ENCODE data around the gene APMAP. TPM values are rescaled to one million over a fixed set of nuclear protein-coding genes. Genes with fewer than 3 reads are reported as not detected.
A peak's percentile ranks its signal among the peaks of the same experiment; 100 is the strongest.

The APMAP gene
- total and polyA plus RNA-seq, 7 donors: 9.6 to 55.8 (median 25.7) TPM

DNA sequence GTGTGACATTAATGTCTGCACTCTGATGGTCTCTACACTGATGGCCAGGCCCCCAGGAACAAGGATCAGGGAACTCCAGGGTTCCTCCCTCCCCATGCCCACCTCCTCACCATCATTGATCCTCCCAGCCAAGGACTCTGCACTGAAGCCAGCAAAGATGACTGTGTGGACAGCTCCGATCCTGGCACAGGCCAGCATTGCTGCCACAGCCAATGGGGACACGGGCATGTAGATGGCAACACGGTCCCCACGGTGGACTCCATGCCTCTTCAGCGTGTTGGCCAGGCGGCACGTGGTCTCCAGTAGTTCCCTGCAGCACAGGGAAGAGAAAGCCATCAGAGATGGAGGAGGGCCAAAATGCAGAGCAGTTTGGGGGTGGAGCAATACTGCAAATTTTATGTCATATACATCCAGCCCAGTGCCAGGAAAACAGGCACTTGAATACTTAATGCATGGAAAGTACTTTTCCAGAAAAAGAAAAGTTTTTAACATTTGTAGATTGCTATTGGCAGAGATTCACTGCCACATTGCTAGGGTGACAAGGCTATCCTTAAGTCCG is 38.2 kb upstream of the APMAP start:
- Histone ChIP-seq H3K27me3 (no peaks in the 10 kb centered on the region), H3K27ac (peak overlapping the region in 2 of 4 donors; percentile 17 to 26), H3K4me1 (peaks cover 0 to 62% (median 37%) of the 10 kb centered on the region in 4 donors), H3K4me3 (no peak overlapping the region), H3K36me3 (peaks cover 0 to 25% (median 8%) of the 10 kb centered on the region in 4 donors), H3K9me3 (no peaks in the 10 kb centered on the region)
- DNase-seq: no peak
- intact Hi-C loops (cut with DNase I): loop anchor here (10.0 kb wide), 1 partner anchor 594 kb away; the partner anchor contains the start of gene NANP
- 95 to 96% methylated on average over 8 of the region's 8 CpGs for WGBS, 2 donors
- no peak for TF ChIP-seq CTCF (IDR thresholded peaks at IDR 0.05)
- TF ChIP-seq POLR2AphosphoS5 (IDR thresholded peaks at IDR 0.05): no peak
- no peak for TF ChIP-seq POLR2A (IDR thresholded peaks at IDR 0.05)
- TF ChIP-seq EP300 (IDR thresholded peaks at IDR 0.05): no peak

DNA sequence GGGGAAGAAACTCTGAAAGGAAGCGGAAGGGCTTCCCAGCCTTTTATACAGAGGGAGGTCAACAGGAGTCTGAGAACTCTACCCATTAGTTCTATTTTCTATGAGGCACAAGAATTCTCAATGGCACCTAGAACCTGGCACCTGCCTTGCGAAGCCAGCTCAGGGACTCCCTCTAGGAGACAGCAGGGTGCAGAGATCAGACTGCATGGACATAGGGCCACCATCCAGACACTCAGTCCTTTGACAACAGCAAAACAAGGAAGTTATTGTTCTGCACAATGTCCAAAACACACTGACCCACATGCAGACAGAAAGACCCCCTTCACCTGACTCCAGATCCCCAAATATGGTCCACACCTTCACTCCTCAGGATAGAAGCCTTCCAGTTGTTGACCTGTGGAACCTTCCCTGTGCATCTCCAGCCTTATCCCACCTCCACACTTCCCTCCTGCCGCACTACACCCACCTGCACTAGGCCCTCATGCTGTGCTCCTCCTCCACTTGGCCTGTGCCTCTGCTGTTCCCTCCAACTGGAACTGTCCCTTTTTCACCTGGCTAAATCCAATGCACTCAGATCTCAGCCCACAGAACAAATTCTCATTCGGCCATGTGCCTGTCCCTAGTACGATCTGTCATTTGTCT is 37.6 kb upstream of the APMAP start:
- Histone ChIP-seq H3K27ac (peak overlapping the region in 2 of 4 donors; percentile 17 to 26), H3K36me3 (peaks cover 0 to 25% (median 8%) of the 10 kb centered on the region in 4 donors)

DNA sequence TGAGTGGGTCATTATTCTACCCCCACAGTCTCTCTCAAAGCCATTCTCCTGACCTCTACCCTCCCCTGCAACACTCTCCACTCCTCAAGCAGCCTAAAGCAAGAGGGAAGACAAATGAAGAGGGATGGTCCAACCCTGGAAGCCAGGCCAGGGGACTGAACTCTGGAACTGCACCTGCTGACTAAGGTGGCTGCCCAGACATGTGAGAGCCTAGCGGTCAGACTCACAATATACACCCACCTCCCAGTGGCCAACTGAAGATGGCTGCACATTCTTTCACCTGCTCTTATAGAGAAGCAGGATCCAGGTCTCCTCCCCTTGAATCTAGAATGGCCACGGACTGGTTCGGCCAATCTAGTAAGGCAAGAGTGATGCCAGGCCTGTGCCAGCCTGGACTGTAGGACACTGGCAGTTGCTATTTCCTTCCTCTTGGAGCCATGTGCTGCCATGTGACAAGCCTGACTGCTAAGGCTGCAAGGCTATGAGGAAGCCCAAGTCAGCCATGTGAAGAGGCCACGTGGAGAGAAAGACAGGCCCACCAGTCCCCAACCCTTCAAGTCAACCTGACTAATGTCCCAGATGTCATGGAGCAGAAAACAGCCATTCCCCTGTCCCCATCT is 33.5 kb upstream of the APMAP start:
- peak; percentile 58 for DNase-seq
- H3K27ac ChIP-seq: no peak overlapping the region
- H3K36me3 ChIP-seq: peaks cover 0 to 33% (median 8%) of the 10 kb centered on the region in 4 donors
- 92 to 98% methylated on average over 4 of the region's 4 CpGs for WGBS, 2 donors
- H3K9me3 ChIP-seq: no peaks in the 10 kb centered on the region
- intact Hi-C loops (cut with DNase I): no loop called here
- no peak overlapping the region for H3K4me3 ChIP-seq
- TF ChIP-seq POLR2AphosphoS5 (IDR thresholded peaks at IDR 0.05) (no peak), POLR2A (IDR thresholded peaks at IDR 0.05) (no peak), CTCF (IDR thresholded peaks at IDR 0.05) (no peak), EP300 (IDR thresholded peaks at IDR 0.05) (no peak)
- no peaks in the 10 kb centered on the region for H3K27me3 ChIP-seq
- peaks cover 0 to 15% (median 0%) of the 10 kb centered on the region in 4 donors for H3K4me1 ChIP-seq

More for the DNA sequence above, 37.6 kb upstream of the APMAP start:
- DNase-seq: no peak
- H3K9me3 ChIP-seq: no peaks in the 10 kb centered on the region
- intact Hi-C loops (cut with DNase I): loop anchor here (10.0 kb wide), 1 partner anchor 595 kb away; the partner anchor contains the start of gene NANP
- 97% methylated on average over 5 of the region's 5 CpGs for WGBS, 2 donors
- TF ChIP-seq POLR2A (IDR thresholded peaks at IDR 0.05) (no peak), EP300 (IDR thresholded peaks at IDR 0.05) (no peak), POLR2AphosphoS5 (IDR thresholded peaks at IDR 0.05) (no peak), CTCF (IDR thresholded peaks at IDR 0.05) (no peak)
- H3K4me3 ChIP-seq: no peak overlapping the region
- H3K4me1 ChIP-seq: peaks cover 0 to 56% (median 32%) of the 10 kb centered on the region in 4 donors
- no peaks in the 10 kb centered on the region for H3K27me3 ChIP-seq

DNA sequence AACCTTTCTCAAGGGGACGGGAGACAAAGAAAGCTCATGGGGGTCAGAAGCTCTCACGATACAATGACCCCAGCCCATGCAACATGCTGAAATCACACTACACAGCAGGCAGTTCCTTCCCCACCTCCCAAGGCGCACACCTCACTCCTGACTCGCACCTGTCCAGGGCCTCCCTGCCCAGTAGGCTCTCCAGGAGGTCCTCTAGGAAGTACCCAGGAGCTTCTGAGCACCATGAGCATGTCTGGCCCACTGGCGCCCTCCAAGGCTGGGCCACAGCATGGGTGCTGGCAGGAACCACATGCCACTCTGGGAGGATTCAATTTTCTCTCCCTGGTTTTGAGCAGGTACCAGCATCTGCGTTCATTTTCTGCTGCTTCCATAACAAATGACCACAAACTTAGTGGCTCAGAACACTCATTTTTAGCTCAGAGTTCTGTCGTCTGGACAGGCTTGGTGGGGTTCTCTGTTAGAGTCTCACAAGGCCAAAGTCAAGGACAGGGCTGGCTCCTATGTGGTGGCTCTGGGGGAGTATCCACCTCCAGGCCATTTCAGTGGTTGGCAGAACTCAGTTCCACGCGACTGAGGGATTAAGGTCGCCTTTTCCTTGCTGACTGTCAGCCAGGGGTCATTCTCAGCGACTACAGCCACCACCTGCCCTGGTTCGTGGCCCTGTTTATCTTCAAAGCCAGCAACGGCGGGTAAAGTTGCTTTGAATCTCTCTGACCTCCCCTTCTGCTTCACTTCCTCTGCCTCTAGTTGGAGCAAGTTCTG is 32.7 kb upstream of the APMAP start:
- Histone ChIP-seq H3K9me3 (no peaks in the 10 kb centered on the region), H3K27ac (no peak overlapping the region), H3K4me3 (no peak overlapping the region), H3K27me3 (no peaks in the 10 kb centered on the region), H3K36me3 (peaks cover 0 to 37% (median 11%) of the 10 kb centered on the region in 4 donors), H3K4me1 (peaks cover 0 to 7% (median 0%) of the 10 kb centered on the region in 4 donors)
- WGBS, 2 donors: 95% methylated on average over 14 of the region's 14 CpGs
- TF ChIP-seq POLR2A (IDR thresholded peaks at IDR 0.05): no peak
- TF ChIP-seq POLR2AphosphoS5 (IDR thresholded peaks at IDR 0.05): no peak
- no peak for TF ChIP-seq EP300 (IDR thresholded peaks at IDR 0.05)
- TF ChIP-seq CTCF (IDR thresholded peaks at IDR 0.05): no peak
- peak; percentile 52 for DNase-seq
- intact Hi-C loops (cut with DNase I): no loop called here
